ENCODE data around the gene SLC7A8.
A peak's percentile ranks its signal among the peaks of the same experiment; 100 is the strongest.

The SLC7A8 gene

GRCh38 chr14:23129759-23130316 lies 53.6 kb downstream of the SLC7A8 start:
- DNase-seq (ENCODE audit: low read depth): no peak

GRCh38 chr14:23128969-23129758 lies 54.3 kb downstream of the SLC7A8 start:
- no peak for DNase-seq (ENCODE audit: low read depth)

GRCh38 chr14:23127861-23128260 lies 55.6 kb downstream of the SLC7A8 start:
- DNase-seq (ENCODE audit: low read depth): no peak

- DNase-seq (ENCODE audit: low read depth): no peak
Observed at GRCh38 chr14:23126548-23127278, 56.7 kb downstream of the SLC7A8 start.

GRCh38 chr14:23125933-23126524 lies 57.4 kb downstream of the SLC7A8 start:
- no peak for DNase-seq (ENCODE audit: low read depth)

GRCh38 chr14:23125011-23125410 lies 58.4 kb downstream of the SLC7A8 start:
- no peak for DNase-seq (ENCODE audit: low read depth)

- no peak for DNase-seq (ENCODE audit: low read depth)
Observed at GRCh38 chr14:23124337-23124954, 59.0 kb downstream of the SLC7A8 start.

GRCh38 chr14:23123419-23123818 lies 60.0 kb downstream of the SLC7A8 start:
- DNase-seq (ENCODE audit: low read depth): no peak

- DNase-seq (ENCODE audit: low read depth): no peak
Observed at GRCh38 chr14:23122086-23122485, 61.4 kb downstream of the SLC7A8 start.

GRCh38 chr14:23121361-23121771 lies 62.1 kb downstream of the SLC7A8 start:
- peak; percentile 52 for DNase-seq (ENCODE audit: low read depth)

GRCh38 chr14:23120541-23121251 lies 62.8 kb downstream of the SLC7A8 start:
- DNase-seq (ENCODE audit: low read depth): peak; percentile 89

- no peak for DNase-seq (ENCODE audit: low read depth)
Observed at GRCh38 chr14:23119363-23120327, 63.8 kb downstream of the SLC7A8 start.

GRCh38 chr14:23118506-23119362 lies 64.7 kb downstream of the SLC7A8 start, which contains the start of gene CEBPE:
Gene CEBPE (minus strand): TSS chr14:23119255. CDS start chr14:23119091, 164 bp downstream.
- no peak for DNase-seq (ENCODE audit: low read depth)

GRCh38 chr14:23117371-23118020 lies 66.0 kb downstream of the SLC7A8 start:
- DNase-seq (ENCODE audit: low read depth): no peak

GRCh38 chr14:23115918-23116317 lies 67.5 kb downstream of the SLC7A8 start:
- no peak for DNase-seq (ENCODE audit: low read depth)

- peak; percentile 99 for DNase-seq (ENCODE audit: low read depth)
Observed at GRCh38 chr14:23115039-23115731, 68.3 kb downstream of the SLC7A8 start.

- DNase-seq (ENCODE audit: low read depth): no peak
Observed at GRCh38 chr14:23114669-23115038, 68.8 kb downstream of the SLC7A8 start.

- DNase-seq (ENCODE audit: low read depth): no peak
Observed at GRCh38 chr14:23114120-23114458, 69.4 kb downstream of the SLC7A8 start.
